Ecto neural progenitor cell (in vitro differentiated cells): ENCODE measurements around the gene SMPD3.

Experiments used
- DNase-seq: peaks from one replicate; pipeline ENCODE4 v3.0.0-alpha.2; 2018; ENCODE audit warnings: low spot score

SMPD3 gene

DNA sequence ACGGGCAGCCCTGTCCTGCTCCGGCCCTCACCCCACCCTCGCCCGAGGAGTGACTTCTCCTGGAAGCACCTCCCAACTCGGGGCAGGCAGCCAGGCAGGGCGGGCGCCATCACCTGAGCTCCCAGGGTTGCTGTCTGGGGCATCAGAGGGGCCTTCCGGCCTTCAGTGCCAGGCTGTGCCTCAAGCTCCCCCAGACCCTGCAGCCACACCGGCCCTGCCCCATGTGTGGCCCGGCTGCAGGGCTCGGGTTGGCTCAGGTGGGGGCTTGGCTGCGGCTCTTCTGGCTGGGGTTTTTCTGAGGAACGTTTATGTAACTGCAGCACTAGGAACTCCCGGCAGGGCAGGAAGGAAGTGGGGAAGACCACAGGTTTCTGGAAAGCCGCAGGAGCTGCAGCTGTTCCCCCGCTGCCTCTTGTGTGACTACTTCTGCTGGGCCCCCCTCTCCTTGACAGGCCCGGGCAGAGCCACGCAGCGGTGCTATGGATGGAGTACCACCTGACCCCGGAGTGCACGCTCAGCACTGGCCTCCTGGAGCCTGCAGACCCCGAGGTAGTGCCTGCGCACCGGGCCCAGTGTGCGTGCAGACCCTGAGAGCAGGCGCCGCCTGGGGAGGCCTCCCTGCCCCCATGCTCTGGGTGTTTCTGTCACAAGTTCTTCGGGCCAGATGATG is 91.9 kb downstream of the SMPD3 start:
- no peak for DNase-seq

DNA sequence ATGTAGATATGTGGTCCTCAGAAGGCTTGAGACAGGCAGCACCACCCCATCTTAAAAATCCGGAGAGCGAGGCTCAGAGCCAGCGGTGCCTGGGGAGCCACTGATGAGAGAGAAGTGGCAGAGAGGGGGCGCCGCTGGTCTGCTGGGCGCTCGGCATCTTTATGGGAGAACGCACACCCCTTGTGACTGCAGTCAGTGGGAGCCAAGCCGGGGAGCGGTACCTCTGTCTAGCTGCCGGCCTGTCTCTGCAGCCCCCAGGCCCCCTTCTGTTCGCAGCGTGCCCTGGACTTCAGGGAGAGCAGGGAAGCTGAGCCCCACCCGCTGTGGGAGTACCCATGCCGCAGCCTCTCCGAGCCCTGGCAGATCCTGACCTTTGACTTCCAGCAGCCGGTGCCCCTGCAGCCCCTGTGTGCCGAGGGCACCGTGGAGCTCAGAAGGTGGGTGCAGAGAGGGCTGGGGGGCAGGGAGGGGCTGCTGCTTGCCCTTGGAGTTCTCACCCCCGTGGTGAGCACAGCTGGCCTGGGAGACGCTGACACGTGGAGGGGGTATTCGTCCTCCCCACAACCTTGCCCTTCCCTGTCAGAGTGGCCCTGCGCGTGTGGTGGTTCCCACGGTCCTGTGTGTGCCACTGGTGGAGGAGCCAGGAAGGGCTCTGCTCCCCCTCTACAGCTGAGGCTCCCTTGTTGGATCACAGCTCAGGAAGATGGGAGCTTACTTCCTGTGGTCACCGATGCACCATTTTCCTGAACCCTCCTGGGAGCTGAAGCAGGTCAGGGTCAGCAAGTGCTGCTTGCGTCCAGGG is 92.7 kb downstream of the SMPD3 start:
- DNase-seq = no peak

DNA sequence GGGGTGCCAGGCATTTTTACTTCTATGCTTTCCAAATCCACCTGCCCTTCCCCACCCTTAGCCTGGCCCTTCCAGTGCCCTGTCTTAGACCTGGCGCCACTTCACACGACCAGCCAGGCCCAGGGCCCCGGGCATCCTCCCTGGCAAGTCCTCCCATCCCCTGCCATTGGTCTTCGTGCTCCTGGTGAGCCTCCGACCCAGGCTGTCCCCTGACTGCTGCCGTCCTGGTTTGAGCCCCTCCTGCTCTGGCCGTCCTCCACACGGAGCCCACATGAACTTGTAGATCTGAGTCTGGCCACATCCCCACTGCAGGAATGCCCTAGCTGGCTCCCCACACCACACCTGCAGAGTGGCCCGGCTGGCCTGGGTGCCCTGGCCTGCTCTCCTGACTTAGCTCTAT is 93.5 kb downstream of the SMPD3 start:
- no peak for DNase-seq

DNA sequence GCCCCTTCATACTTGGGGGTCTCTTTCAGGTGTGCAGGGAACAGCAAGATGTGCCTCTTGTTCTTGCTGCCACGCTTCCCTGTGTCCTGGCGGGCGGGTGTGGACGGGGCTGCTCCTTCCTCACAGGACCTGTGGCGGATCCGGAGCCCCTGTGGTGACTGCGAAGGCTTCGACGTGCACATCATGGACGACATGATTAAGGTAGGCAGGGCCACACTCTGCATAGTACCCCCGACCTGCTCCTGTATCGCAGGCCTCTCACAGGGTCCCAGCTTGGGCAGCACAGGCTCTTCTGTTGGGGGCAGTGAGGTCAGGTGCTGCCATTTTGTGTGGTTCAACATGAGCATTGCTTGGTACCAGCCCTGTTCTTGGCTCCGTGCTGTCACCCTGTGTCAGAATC is 94.9 kb downstream of the SMPD3 start:
- no peak for DNase-seq

DNA sequence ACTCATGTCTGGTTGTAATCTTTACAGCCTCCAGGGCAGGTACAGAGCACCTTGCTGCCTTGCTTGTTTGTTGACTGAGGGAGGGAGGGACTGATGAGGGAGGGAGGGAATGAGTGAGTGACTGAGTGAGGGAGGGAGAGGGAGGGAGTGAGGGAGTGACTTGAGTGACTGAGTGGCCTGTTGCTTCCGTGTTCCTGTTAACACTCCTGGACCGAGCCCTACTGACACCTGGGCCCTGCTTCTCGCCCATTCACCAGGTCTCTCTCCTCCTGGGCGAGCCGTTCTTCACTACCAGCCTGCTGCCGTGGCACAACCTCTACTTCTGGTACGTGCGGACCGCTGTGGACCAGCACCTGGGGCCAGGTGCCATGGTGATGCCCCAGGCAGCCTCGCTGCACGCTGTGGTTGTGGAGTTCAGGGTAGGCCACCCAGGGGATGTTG is 96.3 kb downstream of the SMPD3 start:
- DNase-seq = no peak

DNA sequence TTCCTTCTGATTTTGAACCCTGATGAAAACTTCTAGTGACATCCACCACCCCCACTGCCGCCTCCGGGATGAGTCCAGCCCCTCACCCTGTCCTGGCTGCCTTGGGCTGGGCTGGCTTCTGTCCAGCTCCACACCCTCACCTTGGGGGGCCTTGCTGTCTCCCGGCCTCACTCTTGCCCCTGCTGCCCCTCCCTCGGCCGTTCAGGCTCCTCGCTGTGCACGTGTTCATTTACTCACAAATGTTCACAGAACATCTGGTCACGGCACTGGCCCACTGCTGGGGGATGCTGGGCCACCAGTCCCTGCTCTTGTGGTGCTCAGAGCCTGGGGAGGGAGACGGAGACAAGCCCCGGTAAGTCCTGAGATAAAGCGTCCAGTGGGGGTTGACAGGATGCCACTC is 96.8 kb downstream of the SMPD3 start:
- DNase-seq = no peak

DNA sequence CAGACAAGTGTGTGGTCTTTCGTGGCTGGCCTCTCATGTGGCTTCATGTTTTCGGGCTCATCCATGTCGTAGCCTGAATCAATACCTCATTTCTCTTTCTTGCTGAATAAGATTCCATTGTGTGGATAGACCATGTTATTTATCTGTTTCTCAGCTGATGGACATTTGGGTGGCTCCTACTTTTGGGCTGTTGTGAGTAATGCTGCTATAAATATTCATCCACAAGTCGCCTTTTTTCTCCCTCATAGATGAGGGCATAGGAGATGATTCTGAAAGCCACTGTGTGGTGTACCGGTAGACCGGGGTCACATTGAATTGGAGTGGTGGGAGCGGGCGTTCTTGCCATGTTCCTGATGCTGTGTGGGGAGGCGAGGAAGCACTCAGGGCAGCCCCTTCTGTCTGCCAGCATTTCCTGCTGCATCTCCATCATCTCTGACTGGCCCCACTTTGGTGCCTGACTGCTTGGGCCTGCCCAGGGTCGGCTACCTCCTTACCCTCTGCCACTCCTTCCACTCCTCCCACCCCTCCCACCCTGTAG is 97.4 kb downstream of the SMPD3 start:
- DNase-seq = no peak

DNA sequence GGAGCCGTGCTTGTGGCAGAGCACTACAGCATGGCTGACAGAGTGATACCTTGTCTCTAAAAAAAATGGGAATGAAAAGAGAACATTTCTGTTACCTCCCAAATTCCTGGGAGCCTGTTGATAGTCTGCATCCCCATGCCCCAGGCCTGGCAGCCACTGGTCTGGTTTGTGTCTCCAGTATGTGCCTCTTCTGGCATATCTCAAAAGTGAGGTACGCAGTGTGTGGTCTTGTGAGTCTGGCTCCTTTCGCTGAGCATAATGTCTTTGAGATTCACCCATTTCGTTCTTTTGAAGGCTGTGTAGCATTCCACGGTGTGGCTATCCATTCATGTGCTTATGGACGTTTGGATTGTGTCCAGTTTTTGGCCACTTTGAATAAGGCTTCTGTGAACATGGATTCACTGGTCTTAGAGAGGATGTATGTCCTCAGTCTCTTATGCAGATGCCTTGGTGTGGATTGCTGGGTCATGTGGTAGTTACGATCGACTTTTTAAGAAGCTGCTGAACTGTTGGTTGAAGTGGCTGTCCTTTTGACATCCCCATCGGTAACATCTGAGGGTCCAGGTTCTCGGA is 98.4 kb downstream of the SMPD3 start:
- no peak for DNase-seq

DNA sequence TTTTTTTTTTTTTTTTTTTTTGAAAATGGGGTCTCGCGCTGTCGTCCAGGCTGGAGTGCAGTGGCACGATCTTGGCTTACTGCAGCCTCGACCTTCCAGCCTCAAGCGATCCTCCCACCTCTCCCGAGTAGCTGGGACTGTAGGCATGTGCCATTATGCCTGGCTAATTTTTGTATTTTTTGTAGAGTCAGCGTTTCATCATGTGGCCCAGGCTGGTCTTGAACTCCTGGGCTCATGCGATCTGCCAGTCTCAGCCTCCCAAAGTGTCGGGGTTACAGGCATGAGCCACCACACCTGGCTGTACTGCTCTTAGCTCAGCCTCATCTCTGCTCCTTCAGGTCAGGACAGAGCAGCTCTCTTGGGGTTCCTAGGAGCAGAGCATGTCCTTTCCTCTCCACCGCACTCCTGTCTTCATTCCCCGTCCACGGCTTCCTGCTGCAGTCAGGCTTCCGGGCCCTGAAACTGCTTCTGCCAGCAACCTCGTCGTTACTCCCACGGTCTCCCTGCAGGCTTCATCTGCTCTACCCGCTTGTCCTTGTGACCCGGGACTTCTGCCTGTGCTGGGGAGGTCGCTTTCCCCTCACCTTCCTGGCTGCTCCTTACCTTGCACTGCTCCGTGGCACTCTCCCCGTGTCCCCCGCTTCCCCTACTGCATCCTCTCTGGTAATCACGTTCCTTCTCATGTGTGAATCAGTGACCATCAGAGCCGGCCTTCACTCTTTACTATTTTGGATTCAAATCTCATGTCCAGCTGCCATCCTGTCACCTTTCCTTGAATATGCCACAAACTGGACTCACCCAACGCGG is 99.5 kb downstream of the SMPD3 start:
- DNase-seq = no peak

DNA sequence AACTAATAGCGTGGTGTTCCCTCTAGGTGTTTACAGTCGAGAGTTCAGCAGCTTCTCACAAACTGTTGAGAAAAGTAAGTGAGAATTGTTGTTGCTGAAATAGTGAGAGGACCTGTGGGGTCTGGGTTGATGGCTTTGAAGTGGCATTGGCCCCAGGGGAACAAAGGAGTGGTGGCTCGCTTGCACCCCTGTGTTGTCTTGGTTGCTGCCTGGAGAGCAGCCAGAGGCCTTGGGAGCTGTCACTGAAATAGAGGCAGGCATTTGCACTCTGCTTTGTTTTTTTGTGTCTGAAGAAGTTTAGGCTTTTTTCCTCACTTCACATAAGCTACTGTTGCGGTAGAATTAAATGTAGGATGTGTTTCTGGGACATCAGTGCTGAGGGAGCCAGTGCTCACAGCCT is 100.7 kb downstream of the SMPD3 start:
- DNase-seq = no peak

DNA sequence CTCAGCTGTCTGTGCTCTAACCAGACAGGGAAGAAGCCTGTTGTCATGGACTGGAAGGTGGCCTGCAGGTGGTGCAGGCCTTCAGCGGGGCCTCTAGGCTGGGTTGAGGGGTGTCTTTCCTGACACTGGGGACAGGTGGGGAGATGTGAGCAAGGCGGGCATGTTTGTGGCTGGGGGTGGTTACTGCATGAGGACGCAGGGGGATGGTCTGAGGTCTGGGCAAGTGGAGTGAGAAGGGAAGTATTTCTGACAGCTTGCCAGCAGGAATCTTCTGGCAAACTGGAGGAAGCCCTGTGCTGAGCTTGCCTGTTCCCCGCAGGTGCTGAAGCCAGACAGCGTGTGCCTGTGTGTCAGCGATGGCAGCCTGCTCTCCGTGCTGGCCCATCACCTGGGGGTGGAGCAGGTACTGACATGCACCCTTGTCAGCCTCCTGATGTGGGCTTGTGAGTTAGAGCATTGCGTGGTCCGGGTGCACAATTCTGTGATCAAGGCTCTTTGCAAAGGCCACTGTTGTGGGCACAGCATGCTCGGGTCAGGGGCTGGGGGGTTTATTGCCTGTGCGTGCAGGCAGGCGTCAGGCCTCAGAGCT is 101.3 kb downstream of the SMPD3 start:
- no peak for DNase-seq

DNA sequence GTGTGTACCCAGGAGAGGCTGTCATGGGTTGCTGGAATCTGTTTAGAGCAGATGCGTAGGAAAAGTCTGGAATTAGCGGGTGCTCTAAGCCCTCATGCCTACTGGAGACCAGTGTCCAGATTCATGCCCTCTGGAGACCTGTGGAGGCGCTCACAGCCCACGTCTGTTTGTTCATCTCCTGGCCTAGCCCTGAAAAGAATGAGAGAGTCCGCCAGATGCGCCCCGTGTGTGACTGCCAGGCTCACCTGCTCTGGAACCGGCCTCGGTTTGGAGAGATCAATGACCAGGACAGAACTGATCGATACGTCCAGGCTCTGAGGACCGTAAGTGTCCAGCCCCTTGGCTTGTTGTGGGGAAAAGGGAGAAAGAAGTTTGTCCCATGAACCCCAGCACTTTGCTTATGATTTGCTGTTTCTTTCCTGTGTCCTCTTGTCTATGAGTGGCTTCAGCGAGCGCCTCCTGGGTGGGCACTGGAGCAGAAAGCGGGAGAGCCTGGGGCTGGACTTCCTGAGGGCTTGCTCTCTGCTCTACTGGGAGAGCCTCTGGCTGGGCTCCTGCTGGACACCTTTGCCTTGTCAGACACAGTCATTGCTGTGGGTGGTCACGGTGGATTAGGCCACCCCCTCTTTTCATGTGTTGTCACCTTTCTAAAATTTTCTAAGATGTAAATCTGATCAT is 102.2 kb downstream of the SMPD3 start:
- DNase-seq = no peak

DNA sequence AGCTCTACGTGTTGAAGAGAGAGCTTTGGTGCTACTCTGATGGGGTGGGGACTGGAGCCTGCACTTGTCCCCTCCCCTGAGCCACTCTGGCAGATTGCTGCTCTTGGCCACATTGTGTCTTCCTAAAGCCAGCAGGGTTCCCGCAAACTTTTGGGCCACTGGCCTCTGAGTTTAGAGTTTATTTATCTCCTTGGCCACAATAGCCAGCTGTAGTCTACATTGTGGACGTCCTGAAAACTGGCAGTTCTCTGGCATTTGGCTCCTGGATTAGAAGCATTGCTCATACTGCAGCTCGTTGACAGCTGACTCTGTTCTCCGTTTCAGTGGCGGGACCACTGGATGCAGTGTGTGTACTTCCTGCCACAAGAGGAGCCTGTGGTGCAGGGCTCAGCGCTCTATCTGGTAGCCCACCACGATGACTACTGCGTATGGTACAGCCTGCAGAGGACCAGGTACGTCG is 102.9 kb downstream of the SMPD3 start:
- no peak for DNase-seq

DNA sequence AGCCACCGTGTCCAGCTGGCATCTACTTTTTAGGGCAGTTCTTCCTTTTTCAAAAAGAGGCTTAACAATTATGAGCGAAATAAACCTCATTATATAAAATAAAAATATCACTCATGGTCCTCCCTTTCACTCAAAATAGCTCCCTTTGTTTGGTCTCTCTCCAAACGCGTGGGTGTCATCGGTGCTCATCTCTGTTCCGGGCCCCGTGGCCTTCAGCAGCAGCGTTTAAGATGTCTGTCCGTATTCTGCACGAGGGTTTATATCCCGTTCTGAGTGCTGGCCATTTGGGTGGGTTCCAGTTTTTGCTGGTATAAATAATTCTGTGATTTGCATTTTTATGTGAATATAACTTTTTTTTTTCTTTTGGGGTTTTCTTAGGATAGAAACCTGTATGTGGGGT is 104.1 kb downstream of the SMPD3 start:
- no peak for DNase-seq

DNA sequence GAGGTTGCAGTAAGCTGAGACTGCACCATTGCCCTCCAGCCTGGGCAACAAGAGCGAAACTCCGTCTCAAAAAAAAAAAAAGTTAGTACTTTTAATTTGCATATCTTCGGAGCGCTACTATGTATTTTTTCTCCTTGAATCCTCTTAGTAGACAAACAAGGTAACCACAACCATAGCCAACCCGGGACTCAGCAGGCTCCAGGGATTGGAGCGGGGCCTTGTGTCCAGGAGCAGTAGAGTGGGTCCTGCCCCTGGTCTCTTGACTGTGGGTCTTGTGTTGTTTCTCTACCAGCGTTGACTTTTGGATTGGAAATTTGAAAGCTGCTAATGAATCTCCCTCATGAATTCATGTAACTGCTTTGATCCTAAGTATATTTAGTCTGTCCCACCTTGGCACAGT is 105.2 kb downstream of the SMPD3 start:
- no peak for DNase-seq

DNA sequence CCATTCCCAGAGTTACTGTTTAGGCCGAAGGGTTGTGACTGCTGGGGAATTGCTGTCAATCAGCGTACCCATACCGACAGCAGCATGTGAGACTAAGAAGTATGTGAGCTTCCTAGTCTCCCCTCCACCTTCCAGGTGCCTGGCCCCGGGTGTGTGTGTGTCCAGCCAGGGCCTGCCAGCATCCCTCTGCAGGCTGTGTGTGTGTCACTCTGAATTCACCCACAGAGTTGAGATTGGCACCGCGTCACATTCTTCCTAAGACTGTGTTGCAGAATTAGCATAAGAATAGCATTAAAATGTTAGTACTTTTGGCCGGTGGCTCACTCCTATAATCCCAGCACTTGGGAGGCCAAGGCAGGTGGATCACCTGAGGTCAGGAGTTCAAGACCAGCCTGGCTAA is 105.7 kb downstream of the SMPD3 start:
- no peak for DNase-seq

DNA sequence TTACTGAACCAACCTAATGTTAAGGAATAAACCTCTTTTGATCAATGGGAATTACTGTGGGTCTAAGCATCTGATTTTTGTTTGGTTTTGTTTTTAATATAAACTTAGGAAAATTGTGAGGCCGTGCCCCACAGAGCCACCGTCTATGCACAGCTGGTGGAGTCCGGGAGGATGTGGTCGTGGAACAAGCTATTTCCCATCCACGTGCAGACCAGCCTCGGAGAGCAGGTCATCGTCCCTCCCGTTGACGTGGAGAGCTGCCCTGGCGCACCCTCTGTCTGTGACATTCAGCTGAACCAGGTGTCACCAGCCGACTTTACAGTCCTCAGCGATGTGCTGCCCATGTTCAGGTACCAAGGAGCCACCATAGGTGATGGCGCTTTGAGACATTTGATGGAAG is 109.1 kb downstream of the SMPD3 start:
- DNase-seq = no peak

DNA sequence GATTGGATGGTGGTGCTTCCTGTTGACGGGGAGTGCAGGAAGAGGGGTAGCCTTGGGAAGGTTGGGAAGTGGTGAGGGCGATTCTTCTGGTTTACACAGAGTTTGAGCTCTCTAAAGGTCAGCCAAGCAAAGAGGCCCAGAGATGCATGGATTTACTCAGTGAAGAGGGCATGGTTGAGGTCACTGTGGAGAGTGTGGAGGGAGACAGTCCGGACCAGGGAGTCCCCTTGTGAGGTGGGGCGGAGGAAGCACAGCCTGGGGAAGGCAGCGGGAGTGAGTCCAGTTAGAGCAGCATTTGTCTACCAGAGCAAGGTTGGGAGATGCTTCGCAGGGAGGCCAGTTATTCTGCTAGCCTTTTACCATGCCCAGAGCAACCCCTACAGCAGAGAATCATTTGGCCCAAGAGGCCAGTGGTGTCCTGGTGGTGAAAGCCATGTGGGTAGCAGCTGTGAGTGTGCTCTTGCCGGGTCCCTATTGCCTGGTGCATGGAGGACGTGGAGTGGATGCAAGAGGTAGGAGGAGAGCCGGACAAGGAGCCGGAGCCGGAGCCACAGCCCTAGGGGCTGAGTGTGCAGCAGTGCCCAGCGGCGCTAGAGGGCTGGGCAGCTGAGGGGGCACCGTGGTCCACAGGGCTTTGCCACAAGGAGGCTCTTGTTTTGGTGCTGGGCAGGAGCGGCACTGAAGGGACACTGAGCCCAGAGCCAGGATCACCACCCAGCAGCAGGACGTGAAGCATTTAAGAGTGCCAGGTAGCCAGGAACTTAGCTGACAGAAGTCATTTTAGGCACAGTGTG is 109.8 kb downstream of the SMPD3 start:
- no peak for DNase-seq

DNA sequence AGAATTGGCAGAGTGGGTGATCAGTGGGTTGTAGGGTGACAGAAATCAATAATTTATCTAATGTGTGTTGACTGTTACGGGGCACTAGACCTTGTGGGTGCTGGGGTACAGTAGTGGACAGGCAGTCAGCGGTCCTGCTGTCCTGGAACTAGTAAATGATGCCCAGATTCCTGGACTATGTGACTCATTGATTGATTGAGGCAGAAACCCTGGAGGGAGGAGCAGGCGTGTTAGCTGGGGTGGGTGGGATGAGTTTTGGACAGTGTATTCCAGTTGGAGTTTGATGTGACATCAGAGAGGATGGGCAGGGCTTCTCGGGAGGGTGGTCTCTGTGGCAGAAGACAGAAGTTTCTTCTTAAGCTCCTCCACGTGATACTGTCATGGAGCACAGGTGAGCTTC is 113.1 kb downstream of the SMPD3 start:
- DNase-seq = no peak

DNA sequence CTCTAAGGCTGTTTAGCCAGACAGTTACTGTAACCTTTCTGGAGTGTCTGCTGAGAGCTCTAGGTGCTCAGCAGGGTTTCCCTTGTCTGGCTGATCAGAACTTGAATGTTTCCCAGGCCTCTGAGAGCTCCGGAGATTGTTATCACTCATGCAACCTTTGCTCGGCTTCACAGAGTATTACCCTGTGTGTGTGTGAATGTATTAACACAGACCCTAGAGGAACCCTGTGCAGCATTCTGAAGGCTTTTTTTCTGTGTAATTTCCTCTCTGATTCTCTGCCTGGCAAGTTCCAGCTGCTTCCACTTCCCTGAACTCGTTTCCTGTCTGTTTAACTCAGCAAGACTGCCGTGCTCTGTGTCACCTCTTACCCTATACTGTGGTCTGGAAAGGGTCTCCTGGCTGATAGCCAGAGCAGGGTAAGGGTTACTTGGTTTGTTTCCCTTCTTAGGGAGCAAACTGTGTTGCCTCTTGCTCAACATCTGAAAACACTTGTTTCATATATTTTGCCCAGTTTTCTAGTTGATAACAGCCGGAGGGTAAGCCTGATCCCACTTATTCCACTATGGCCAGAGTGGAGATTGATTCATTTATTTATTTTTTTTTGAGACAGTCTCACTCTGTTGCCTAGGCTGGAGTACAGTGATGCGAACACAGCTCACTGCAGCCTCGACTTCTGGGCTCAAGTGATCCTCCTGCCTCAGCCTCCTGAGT is 115.7 kb downstream of the SMPD3 start:
- no peak for DNase-seq
